ENCODE results near the gene C1orf167. TPM values are rescaled to one million over a fixed set of nuclear protein-coding genes. Genes with fewer than 3 reads are reported as not detected.

The C1orf167 gene
- total RNA-seq, 1 experiment from 2014 or later = not detected

- no TSS peak for BruUV-seq (replicated peaks)
- POLR2A ChIA-PET = no interaction called here
- no peaks in the 10 kb centered on the region for H3K9me3 Mint-ChIP-seq (ENCODE audit: unreplicated experiment)
These were observed 2.1 kb downstream of the C1orf167 start for GRCh38 chr1:11764115-11764514.

DNA sequence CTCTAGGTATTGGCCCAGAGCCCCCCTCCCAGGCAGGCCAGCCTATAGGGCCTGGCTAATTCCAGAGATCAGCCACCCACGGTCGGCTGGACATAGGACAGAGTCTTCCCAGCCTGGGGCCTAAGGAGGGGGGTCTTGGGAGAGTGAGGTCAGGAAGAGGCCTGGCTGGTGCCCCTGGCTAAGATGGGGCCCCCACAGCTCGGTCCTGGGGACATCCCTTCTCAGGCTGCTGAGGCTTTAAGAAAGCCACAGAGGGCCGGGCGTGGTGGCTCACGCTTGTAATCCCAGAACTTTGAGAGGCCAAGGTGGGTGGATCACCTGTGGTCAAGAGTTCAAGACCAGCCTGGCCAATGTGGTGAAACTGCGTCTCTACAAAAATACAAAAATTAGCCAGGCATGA lies 2.5 kb downstream of the C1orf167 start:
- Mint-ChIP-seq H3K4me3 (ENCODE audit: unreplicated experiment) (no peak overlapping the region), H3K36me3 (ENCODE audit: insufficient read depth, unreplicated experiment) (no peaks in the 10 kb centered on the region), H3K27ac (ENCODE audit: low read depth, unreplicated experiment) (no peak overlapping the region), H3K27me3 (ENCODE audit: insufficient read depth, unreplicated experiment) (peaks cover 13% of the 10 kb centered on the region), H3K9me3 (ENCODE audit: unreplicated experiment) (no peaks in the 10 kb centered on the region), H3K4me1 (ENCODE audit: insufficient read depth, unreplicated experiment) (no peaks in the 10 kb centered on the region)
- DNase-seq (ENCODE audit: unreplicated experiment) = no peak
- BruUV-seq (replicated peaks) = no TSS peak
- intact Hi-C loops (cut with micrococcal nuclease) = no loop called here
- TF ChIP-seq, protein P1, sequence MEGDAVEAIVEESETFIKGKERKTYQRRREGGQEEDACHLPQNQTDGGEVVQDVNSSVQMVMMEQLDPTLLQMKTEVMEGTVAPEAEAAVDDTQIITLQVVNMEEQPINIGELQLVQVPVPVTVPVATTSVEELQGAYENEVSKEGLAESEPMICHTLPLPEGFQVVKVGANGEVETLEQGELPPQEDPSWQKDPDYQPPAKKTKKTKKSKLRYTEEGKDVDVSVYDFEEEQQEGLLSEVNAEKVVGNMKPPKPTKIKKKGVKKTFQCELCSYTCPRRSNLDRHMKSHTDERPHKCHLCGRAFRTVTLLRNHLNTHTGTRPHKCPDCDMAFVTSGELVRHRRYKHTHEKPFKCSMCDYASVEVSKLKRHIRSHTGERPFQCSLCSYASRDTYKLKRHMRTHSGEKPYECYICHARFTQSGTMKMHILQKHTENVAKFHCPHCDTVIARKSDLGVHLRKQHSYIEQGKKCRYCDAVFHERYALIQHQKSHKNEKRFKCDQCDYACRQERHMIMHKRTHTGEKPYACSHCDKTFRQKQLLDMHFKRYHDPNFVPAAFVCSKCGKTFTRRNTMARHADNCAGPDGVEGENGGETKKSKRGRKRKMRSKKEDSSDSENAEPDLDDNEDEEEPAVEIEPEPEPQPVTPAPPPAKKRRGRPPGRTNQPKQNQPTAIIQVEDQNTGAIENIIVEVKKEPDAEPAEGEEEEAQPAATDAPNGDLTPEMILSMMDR (IDR thresholded peaks at IDR 0.05; ENCODE audit: unreplicated experiment) = no peak
- CTCF ChIA-PET = interaction anchor here (0.7 to 1.6 kb wide), 2 partner anchors 21 to 39 kb away, joined by 3 to 4 read pairs; no protein-coding TSS in a partner anchor
- POLR2A ChIA-PET = no interaction called here

More at GRCh38 chr1:11764115-11764514, 2.1 kb downstream of the C1orf167 start:
- H3K27ac Mint-ChIP-seq (ENCODE audit: low read depth, unreplicated experiment) = peak overlapping the region; percentile 5
- H3K4me3 Mint-ChIP-seq (ENCODE audit: unreplicated experiment) = no peak overlapping the region
- peaks cover 13% of the 10 kb centered on the region for H3K27me3 Mint-ChIP-seq (ENCODE audit: insufficient read depth, unreplicated experiment)
- TF ChIP-seq, protein P1 (IDR thresholded peaks at IDR 0.05; ENCODE audit: unreplicated experiment) = no peak
- H3K36me3 Mint-ChIP-seq (ENCODE audit: insufficient read depth, unreplicated experiment) = no peaks in the 10 kb centered on the region
- H3K4me1 Mint-ChIP-seq (ENCODE audit: insufficient read depth, unreplicated experiment) = no peaks in the 10 kb centered on the region
- intact Hi-C loops (cut with micrococcal nuclease) = no loop called here
- CTCF ChIA-PET = interaction anchor here (0.7 to 1.6 kb wide), 2 partner anchors 21 to 40 kb away, joined by 3 to 4 read pairs; no protein-coding TSS in a partner anchor
- no peak for DNase-seq (ENCODE audit: unreplicated experiment)

DNA sequence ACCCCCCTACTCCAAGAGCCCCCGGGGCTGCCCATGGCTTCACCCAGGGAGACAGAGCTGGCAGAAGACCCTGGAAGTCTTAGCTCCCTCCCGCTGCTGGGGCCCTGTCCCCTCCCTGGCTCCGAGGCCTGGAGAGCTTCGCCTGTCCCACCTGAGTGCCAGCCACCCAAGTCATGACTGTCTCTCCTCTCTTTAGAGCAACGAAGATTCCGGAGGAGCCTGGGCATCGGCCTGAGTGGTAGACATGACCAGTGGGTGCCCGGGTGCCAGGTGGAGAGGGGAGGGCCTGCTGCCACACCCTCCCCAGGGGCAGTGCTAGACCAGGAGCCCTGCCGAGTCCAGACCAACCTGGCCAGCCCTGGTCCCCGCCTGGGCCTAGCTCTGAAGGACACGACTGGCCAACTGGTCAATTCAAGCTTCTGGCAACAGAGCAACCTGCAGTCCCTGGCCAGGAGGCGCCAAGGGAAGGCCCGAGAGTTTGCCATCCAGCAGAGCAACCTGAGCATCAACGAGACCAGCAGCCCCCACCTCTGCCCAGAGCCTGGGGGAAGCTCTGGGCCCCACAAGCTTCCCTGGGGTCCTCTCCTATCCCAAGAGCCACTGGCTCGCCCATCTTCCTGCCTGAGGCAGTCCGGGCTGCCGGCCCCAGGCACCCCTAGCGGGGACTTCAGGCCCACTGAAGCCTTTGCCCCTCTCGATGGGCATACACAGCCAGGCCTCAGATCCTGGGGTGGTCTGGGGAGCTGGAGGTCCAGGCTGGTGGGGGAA lies 3.9 kb downstream of the C1orf167 start:
- BruUV-seq (replicated peaks) = no TSS peak
- ChIA-PET CTCF (no interaction called here), POLR2A (no interaction called here)
- Mint-ChIP-seq H3K4me3 (ENCODE audit: unreplicated experiment) (no peak overlapping the region), H3K36me3 (ENCODE audit: insufficient read depth, unreplicated experiment) (no peaks in the 10 kb centered on the region), H3K27ac (ENCODE audit: low read depth, unreplicated experiment) (no peak overlapping the region), H3K27me3 (ENCODE audit: insufficient read depth, unreplicated experiment) (peaks cover 10% of the 10 kb centered on the region), H3K4me1 (ENCODE audit: insufficient read depth, unreplicated experiment) (no peaks in the 10 kb centered on the region), H3K9me3 (ENCODE audit: unreplicated experiment) (no peaks in the 10 kb centered on the region)
- DNase-seq (ENCODE audit: unreplicated experiment) = no peak
- TF ChIP-seq, protein P1 (IDR thresholded peaks at IDR 0.05; ENCODE audit: unreplicated experiment) = no peak
- intact Hi-C loops (cut with micrococcal nuclease) = no loop called here

DNA sequence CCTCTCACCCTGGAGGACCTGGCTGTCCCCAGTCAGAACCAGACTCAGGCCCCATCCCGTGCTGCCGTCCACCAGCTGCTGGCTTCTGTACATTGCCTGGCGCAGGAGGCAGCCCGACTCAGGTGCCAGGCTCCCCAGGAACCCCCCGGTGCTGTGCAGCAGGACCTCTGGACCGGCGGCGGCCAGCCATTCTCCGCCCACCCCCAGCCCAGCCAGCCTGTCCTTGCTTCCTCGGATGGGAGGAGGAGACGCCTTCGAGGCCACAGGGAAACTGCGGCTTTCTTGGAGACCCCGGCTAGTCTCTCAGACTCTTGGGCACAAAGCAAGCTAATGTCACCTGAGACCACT lies 4.4 kb downstream of the C1orf167 start:
- Mint-ChIP-seq H3K9me3 (ENCODE audit: unreplicated experiment) (no peaks in the 10 kb centered on the region), H3K27me3 (ENCODE audit: insufficient read depth, unreplicated experiment) (peaks cover 5% of the 10 kb centered on the region), H3K36me3 (ENCODE audit: insufficient read depth, unreplicated experiment) (no peaks in the 10 kb centered on the region), H3K4me3 (ENCODE audit: unreplicated experiment) (no peak overlapping the region), H3K27ac (ENCODE audit: low read depth, unreplicated experiment) (no peak overlapping the region), H3K4me1 (ENCODE audit: insufficient read depth, unreplicated experiment) (no peaks in the 10 kb centered on the region)
- CTCF ChIA-PET = no interaction called here
- POLR2A ChIA-PET = no interaction called here
- no TSS peak for BruUV-seq (replicated peaks)
- DNase-seq (ENCODE audit: unreplicated experiment) = no peak
- TF ChIP-seq, protein P1 (IDR thresholded peaks at IDR 0.05; ENCODE audit: unreplicated experiment) = no peak
- intact Hi-C loops (cut with micrococcal nuclease) = no loop called here

Measured in MCF 10A (cell line).